Measurements from ENCODE around the gene NAA16.

NAA16 gene

DNA sequence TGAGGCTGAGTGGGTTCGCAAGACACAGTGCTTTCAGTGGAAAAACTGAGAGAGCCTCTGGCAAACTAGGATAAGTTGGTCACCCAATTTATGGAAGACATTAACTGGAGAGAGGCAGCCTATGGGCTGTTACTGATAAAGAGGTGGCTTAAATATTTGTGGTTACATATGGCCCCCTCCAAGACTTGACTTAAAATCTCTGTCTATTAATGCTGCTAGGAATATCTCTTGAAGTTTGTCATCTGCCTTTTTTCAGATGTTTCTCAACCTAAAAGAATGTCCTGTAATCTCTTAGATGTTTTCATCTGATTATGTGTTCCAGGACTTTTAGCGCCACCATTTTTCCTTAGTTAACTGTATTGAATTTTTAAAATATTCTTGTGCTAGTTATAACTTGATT, 54.6 kb downstream of the NAA16 start:
- Histone ChIP-seq H3K4me1 (ENCODE audit: control insufficient read depth in 1 of 2, insufficient read depth in 1 of 2, low read depth in 1 of 2, low read length in 1 of 2) (no peaks in the 10 kb centered on the region), H3K9me3 (no peaks in the 10 kb centered on the region), H3K27me3 (no peaks in the 10 kb centered on the region), H3K4me3 (ENCODE audit: low read depth in 1 of 2, low read length in 1 of 2) (no peak overlapping the region), H3K27ac (no peak overlapping the region), H3K36me3 (peaks cover 67% of the 10 kb centered on the region)
- TF ChIP-seq, protein P1, sequence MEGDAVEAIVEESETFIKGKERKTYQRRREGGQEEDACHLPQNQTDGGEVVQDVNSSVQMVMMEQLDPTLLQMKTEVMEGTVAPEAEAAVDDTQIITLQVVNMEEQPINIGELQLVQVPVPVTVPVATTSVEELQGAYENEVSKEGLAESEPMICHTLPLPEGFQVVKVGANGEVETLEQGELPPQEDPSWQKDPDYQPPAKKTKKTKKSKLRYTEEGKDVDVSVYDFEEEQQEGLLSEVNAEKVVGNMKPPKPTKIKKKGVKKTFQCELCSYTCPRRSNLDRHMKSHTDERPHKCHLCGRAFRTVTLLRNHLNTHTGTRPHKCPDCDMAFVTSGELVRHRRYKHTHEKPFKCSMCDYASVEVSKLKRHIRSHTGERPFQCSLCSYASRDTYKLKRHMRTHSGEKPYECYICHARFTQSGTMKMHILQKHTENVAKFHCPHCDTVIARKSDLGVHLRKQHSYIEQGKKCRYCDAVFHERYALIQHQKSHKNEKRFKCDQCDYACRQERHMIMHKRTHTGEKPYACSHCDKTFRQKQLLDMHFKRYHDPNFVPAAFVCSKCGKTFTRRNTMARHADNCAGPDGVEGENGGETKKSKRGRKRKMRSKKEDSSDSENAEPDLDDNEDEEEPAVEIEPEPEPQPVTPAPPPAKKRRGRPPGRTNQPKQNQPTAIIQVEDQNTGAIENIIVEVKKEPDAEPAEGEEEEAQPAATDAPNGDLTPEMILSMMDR (IDR thresholded peaks at IDR 0.05): no peak

DNA sequence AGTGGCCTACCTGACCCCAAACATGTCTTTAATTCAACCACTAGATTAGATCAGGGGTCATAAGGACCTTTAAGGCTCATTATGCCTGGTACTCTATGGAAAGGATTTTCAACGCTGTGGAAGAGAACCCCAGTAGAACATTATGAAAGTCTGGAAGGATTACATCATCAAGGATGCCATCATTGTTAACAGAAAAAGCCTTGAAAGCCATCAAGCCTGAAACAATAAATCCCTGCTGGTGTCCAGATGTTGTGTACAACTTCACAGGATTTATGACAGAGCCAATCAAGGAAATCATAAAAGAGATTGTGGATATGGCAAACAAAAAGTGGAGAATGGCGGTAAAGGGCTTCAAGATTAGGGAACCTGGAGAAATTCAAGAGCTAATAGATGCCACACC, 59.7 kb downstream of the NAA16 start:
- H3K4me3 ChIP-seq (ENCODE audit: low read depth in 1 of 2, low read length in 1 of 2): no peak overlapping the region
- no peaks in the 10 kb centered on the region for H3K4me1 ChIP-seq (ENCODE audit: control insufficient read depth in 1 of 2, insufficient read depth in 1 of 2, low read depth in 1 of 2, low read length in 1 of 2)
- TF ChIP-seq, protein P1 (IDR thresholded peaks at IDR 0.05): no peak
- no peaks in the 10 kb centered on the region for H3K9me3 ChIP-seq
- H3K36me3 ChIP-seq: peaks cover 87% of the 10 kb centered on the region
- no peak overlapping the region for H3K27ac ChIP-seq
- H3K27me3 ChIP-seq: no peaks in the 10 kb centered on the region

DNA sequence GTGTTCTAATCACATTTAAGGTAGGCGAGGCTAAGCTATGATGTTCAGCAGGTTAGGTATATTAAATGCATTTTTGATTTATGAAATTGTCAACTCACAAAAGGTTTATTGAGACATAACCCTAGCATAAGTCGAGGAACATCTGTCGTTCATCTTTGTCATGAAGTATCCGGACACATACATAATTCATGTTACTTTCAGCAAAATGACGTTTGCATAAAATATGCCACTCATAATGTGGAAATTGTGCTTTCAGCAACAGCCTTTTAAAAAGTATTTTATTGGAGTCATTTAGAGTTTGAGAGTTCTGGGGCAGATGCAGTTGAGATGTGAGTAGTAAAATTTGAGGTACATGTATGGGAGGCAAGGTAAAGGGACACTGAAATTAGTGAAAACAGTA, 66.4 kb downstream of the NAA16 start:
- peaks cover 49% of the 10 kb centered on the region for H3K36me3 ChIP-seq
- H3K4me1 ChIP-seq (ENCODE audit: control insufficient read depth in 1 of 2, insufficient read depth in 1 of 2, low read depth in 1 of 2, low read length in 1 of 2): no peaks in the 10 kb centered on the region
- H3K4me3 ChIP-seq (ENCODE audit: low read depth in 1 of 2, low read length in 1 of 2): no peak overlapping the region
- no peak overlapping the region for H3K27ac ChIP-seq
- TF ChIP-seq, protein P1 (IDR thresholded peaks at IDR 0.05): no peak
- H3K9me3 ChIP-seq: no peaks in the 10 kb centered on the region
- no peaks in the 10 kb centered on the region for H3K27me3 ChIP-seq

DNA sequence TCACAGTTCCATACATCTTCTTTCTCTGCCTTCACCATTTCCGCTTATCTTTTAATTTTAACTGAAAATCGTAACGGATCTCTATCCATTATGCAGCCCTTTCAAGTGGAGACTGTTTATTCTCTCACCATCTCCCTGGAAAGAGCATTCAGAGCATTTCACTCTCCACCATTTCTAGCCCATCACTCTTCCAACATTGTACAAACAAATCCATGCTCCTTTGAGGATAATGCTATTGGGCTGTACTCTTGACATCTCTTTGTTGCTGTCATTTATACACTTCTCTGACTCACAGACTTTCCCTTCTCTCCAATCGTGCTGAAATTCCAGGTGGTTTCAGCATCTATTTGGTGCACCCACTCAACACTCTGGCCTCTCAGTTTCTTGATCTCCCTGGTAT, 71.4 kb downstream of the NAA16 start:
- no peak overlapping the region for H3K27ac ChIP-seq
- H3K4me1 ChIP-seq (ENCODE audit: control insufficient read depth in 1 of 2, insufficient read depth in 1 of 2, low read depth in 1 of 2, low read length in 1 of 2): no peaks in the 10 kb centered on the region
- TF ChIP-seq, protein P1 (IDR thresholded peaks at IDR 0.05): no peak
- H3K27me3 ChIP-seq: no peaks in the 10 kb centered on the region
- peaks cover 2% of the 10 kb centered on the region for H3K36me3 ChIP-seq
- H3K9me3 ChIP-seq: no peaks in the 10 kb centered on the region
- no peak overlapping the region for H3K4me3 ChIP-seq (ENCODE audit: low read depth in 1 of 2, low read length in 1 of 2)

DNA sequence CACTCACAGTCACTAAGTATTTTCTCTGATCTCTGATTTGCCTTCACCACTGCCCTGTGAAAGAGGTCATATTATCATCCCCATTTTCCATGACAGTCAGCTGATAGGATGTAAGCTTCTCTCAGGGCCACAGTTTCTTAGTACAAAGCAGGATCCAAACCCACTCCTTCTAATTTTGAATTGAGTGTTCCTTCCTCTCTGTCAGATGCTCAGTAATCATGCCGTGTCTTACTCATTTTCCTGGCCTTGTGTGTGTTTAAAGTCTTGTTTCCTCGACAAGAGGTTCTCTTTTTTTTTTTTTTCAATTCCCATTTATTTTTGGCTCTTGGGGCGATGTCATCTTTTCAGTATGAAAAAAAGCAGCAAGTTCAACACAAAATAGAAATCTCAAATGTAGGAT, 72.3 kb downstream of the NAA16 start:
- TF ChIP-seq, protein P1 (IDR thresholded peaks at IDR 0.05): no peak
- H3K4me3 ChIP-seq (ENCODE audit: low read depth in 1 of 2, low read length in 1 of 2): no peak overlapping the region
- H3K27ac ChIP-seq: no peak overlapping the region

More for the DNA sequence above, 72.3 kb downstream of the NAA16 start:
- no peaks in the 10 kb centered on the region for H3K36me3 ChIP-seq
- H3K4me1 ChIP-seq (ENCODE audit: control insufficient read depth in 1 of 2, insufficient read depth in 1 of 2, low read depth in 1 of 2, low read length in 1 of 2): no peaks in the 10 kb centered on the region
- H3K27me3 ChIP-seq: no peaks in the 10 kb centered on the region
- no peaks in the 10 kb centered on the region for H3K9me3 ChIP-seq
